Tibial nerve (tissue), 3 donors: ENCODE measurements around the gene DEPDC1B.

Source experiments
- POLR2A ChIP-seq, 2 donors: fragments of 450-650 bp; IDR thresholded peaks; one replicate each; pipeline ENCODE4 v1.6.1; 2017; ENCODE audit warnings: antibody characterized with exemption in 2 of 2, mild to moderate bottlenecking in 2 of 2, moderate library complexity in 2 of 2
- TF ChIP-seq, protein P1 (sequence below), 5 experiments: fragments of 200-600 bp in 3 of 5; fragments of 450-650 bp in 2 of 5; sonication (generic) in 3 of 5; IDR thresholded peaks; one replicate each; pipeline ENCODE4 v1.5.1; 2016 to 2019; ENCODE audit warnings: antibody characterized with exemption in 5 of 5, mild to moderate bottlenecking in 3 of 5, moderate library complexity in 2 of 5

DNA sequence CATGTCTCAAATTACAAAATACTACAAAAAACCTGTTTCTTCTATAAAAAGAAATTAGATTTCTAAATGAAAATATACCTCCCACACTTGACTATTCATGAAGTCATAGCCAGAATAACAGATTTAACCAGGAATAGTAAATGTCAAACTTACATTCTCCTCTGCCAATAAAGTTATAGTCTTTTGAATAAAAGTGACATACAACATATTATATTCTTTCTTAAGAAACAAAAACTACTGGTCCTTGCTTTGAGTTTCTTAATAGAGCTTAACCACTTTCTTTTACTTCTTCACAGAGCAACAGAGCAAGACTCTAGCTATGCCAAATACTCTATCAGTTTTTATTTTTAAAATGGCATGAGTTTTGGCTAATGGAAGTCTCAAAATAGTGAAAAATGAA lies 61.7 kb downstream of the DEPDC1B start:
- TF ChIP-seq, protein P1, sequence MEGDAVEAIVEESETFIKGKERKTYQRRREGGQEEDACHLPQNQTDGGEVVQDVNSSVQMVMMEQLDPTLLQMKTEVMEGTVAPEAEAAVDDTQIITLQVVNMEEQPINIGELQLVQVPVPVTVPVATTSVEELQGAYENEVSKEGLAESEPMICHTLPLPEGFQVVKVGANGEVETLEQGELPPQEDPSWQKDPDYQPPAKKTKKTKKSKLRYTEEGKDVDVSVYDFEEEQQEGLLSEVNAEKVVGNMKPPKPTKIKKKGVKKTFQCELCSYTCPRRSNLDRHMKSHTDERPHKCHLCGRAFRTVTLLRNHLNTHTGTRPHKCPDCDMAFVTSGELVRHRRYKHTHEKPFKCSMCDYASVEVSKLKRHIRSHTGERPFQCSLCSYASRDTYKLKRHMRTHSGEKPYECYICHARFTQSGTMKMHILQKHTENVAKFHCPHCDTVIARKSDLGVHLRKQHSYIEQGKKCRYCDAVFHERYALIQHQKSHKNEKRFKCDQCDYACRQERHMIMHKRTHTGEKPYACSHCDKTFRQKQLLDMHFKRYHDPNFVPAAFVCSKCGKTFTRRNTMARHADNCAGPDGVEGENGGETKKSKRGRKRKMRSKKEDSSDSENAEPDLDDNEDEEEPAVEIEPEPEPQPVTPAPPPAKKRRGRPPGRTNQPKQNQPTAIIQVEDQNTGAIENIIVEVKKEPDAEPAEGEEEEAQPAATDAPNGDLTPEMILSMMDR (IDR thresholded peaks at IDR 0.05) = no peak
- no peak for TF ChIP-seq POLR2A (IDR thresholded peaks at IDR 0.05)
